ENCODE results near the gene BCAP29.
A peak's percentile ranks its signal among the peaks of the same experiment; 100 is the strongest.

Gene BCAP29

GRCh38 chr7:107582875-107583274 lies 2.8 kb downstream of the BCAP29 start:
- no peak for DNase-seq

GRCh38 chr7:107584716-107585115 lies 4.7 kb downstream of the BCAP29 start:
- no peak for DNase-seq

- DNase-seq: no peak
These were observed 8.6 kb downstream of the BCAP29 start for GRCh38 chr7:107588529-107589130.

- no peak for DNase-seq
These were observed 11.4 kb downstream of the BCAP29 start for GRCh38 chr7:107591421-107591820.

- no peak for DNase-seq
These were observed 12.4 kb downstream of the BCAP29 start for GRCh38 chr7:107592361-107593024.

- DNase-seq: no peak
These were observed 13.0 kb downstream of the BCAP29 start for GRCh38 chr7:107593025-107593410.

GRCh38 chr7:107594961-107595737 lies 15.1 kb downstream of the BCAP29 start:
- no peak for DNase-seq

- no peak for DNase-seq
These were observed 17.0 kb downstream of the BCAP29 start for GRCh38 chr7:107596881-107597581.

GRCh38 chr7:107597582-107597916 lies 17.5 kb downstream of the BCAP29 start:
- no peak for DNase-seq

- no peak for DNase-seq
These were observed 17.9 kb downstream of the BCAP29 start for GRCh38 chr7:107597953-107598352.

- DNase-seq: no peak
These were observed 19.2 kb downstream of the BCAP29 start for GRCh38 chr7:107599262-107599661.

GRCh38 chr7:107600816-107601215 lies 20.8 kb downstream of the BCAP29 start:
- no peak for DNase-seq

GRCh38 chr7:107605218-107605815 lies 25.3 kb downstream of the BCAP29 start:
- DNase-seq: no peak

- DNase-seq: no peak
These were observed 26.3 kb downstream of the BCAP29 start for GRCh38 chr7:107606303-107606702.

GRCh38 chr7:107609811-107610261 lies 29.8 kb downstream of the BCAP29 start:
- DNase-seq: no peak

GRCh38 chr7:107610323-107610722 lies 30.3 kb downstream of the BCAP29 start:
- DNase-seq: no peak

- DNase-seq: no peak
These were observed 33.4 kb downstream of the BCAP29 start for GRCh38 chr7:107613439-107613838.

- DNase-seq: no peak
These were observed 33.9 kb downstream of the BCAP29 start for GRCh38 chr7:107613948-107614347.

- peak; percentile 6 for DNase-seq
These were observed 34.4 kb downstream of the BCAP29 start for GRCh38 chr7:107614425-107614824.

- no peak for DNase-seq
These were observed 36.0 kb downstream of the BCAP29 start for GRCh38 chr7:107615910-107616680.

- DNase-seq: no peak
These were observed 42.4 kb downstream of the BCAP29 start for GRCh38 chr7:107622429-107622828.

- no peak for DNase-seq
These were observed 42.8 kb downstream of the BCAP29 start for GRCh38 chr7:107622894-107623293.
